HG03066 (cell line): ENCODE results near the gene CDH23.
A peak's percentile ranks its signal among the peaks of the same experiment; 100 is the strongest.

Experiments
- ATAC-seq: cut with Tn5 transposase; IDR thresholded peaks from one replicate; pipeline ENCODE4 v1.9.1; 2021; ENCODE audit warnings: low read depth; ENCODE audit not compliant: unreplicated experiment

CDH23 gene

DNA sequence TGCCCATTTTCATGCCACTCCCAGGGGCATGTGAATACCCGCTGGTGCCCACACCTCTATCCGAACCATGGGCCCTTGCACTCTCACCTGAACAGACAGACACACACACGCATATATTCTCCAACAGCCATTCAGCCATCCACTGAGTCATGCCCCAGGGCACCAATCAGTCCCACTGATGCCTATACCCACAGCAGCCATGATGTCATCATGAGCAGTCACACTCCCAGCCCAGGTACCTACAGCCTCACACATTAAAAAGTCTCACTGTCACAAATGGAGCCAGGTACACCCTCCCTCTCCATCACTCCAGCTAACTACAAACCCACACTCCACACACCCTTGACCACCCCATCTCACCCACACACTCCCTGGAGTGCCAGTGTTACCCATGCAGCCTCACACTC, 364.4 kb downstream of the CDH23 start:
- ATAC-seq: no peak

- no peak for ATAC-seq
Measured at GRCh38 chr10:71761541-71762113, 364.9 kb downstream of the CDH23 start.

DNA sequence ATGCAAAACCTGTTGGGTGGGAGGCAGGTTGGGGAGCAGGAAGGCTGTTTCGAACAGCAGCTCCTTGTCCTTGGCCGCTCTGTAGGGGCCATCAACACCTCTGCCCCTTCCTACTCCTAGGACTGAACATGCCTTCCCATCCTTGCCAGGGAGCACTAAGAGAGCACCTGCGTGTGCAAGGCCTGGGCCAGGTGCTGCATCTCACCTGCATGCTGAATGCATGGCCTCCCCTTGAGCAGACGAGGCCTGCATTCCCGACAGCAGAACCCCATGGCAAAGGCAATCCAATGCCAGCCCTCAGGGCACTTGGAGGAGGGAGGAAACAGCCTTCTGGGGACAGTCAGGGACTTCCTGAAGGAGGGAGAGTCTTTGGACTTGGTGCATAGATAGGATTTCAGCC, 365.6 kb downstream of the CDH23 start:
- no peak for ATAC-seq

DNA sequence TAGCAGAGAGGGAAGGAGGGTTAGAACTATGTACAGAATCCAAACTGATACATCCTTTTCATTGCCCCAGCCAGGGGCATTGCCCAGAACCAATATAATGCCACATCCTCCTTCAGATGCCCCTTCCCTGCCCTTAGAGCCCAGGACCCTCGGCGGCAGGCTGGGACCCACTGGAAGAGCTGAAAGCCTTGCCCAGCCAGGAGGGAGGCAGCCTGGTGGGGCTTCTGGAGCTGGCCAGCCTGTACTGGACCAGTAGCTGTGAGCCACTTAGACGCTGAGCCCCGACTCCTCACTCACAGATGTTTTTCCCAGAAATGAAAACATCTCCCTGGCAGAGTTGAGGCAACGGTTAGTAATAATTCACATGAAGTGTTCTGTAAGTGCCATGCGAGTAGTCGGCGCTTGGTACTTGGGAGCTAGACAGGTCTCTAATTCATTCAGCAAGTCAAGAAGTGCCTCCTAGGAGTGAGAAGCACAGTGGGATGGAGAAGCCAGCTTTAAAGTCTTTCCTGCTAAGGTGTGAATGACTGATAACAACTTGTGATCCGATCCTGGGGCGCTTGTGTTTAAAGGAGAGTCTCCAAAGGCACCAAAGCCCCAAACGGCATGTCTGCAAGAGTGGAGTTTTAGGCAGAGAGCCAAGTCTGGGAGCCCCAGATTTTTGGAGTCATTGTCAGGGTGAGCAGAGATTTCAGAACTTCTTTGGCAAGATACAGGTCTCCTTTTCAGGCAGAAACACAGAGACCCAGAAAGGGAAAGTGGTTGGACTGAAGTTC, 366.8 kb downstream of the CDH23 start:
- ATAC-seq: no peak

DNA sequence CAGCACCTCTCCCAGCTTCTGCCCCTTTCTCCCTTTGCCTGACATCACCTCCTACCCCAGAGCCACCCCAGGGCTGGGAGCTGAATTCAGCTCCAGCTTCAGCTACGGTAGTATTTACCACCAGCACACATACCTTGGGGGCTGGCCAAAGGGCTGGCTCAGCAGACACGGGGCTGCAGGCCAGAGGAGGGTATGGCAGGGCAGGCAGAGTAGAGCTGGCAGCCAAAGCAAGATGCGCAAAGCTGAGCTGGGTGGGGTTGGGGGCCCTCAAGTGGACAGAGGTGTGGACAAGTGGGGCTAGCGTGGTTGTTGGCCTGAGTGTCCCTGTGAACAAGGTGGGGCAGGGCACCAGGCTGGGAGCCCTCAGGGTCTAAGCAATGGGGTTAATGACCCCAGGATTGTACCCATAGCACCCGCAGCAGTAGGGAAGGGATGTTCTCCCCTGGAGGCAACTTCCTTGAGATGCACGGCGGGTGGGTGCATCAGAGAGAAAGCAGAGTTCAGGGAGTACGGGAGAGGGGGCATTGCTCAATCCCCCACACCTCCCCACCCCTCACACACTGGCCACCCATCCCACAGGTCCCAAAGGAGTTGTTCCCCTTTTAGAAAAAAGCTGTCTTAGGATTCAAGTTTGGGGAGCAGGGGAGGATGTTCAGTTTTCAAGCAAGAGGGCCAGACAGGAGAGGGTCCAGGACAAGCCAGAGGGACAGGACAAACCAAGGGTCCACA, 368.6 kb downstream of the CDH23 start:
- ATAC-seq: no peak

- no peak for ATAC-seq
Measured at GRCh38 chr10:71765906-71766716, 369.4 kb downstream of the CDH23 start.

GRCh38 chr10:71766717-71767419, 370.1 kb downstream of the CDH23 start:
- ATAC-seq: no peak

DNA sequence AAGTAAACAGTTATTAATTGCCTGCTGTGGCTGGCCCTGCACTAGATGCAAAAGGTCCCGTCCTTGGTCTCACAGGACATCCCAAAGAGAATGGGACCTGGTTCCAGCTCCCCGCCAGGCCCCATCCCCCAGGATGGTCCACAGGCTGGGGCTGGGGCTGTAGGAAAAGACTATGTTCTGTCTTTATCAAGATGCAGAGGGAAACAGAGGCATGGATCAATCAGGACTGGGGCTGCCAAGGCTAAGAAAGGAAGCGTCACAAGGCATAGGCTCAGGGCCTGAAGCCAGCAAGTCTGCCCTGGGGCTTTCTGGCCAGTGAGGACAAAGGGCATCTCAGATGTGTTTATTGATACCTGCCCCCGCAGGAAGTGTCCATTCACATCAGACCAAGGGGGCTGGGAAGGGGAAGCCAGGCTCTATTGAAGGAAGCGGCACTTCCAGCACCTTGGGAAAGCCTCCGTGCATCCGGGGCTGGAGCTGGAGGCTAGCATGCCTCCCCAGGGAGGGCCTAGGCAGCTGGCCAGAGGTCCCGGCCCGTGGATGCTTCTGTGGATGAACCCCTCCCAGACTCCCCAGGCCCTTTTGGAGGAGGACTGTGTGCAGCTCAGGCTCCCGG, 370.8 kb downstream of the CDH23 start:
- no peak for ATAC-seq

- ATAC-seq: no peak
Measured at GRCh38 chr10:71769279-71769823, 372.6 kb downstream of the CDH23 start.

- no peak for ATAC-seq
Measured at GRCh38 chr10:71770255-71770654, 373.5 kb downstream of the CDH23 start.

DNA sequence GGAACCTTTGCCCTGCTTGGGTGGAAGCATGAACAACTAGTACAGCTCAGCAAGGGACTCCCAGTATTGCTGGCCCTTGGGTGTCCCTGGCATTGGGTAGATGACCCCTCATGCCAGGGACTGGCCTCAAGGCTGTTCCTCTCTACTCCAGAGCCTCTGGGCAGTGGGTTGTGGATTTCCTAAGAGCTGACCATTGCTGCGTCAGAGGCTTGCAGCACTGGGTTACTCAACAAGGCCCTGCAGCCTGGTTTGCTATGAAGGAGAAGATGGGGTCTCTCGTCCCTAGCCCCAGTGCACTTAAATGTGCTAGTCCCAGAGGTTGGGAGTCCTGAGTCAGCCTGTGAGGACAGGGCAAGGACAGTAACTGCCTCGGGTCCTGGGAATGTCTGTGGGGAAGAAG, 374.1 kb downstream of the CDH23 start:
- no peak for ATAC-seq

DNA sequence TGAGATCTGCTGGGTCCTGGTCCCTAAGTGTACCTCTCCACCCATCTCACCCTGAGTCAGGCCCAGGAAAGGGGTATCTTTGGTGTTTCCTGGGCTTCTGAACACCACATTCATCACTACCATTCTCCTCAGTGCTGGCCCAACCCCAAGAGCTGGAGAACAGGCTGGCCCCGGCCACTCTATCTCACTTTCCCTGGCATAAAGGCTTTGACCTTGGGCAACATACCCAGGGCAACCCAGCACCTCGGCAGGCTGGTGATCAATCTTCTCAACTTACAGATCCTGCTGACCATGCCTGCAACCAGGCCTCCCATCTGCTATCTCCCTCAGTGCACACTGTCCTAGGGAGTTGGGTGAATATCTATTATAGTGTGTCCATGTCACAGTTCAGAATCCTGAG, 374.5 kb downstream of the CDH23 start:
- ATAC-seq: no peak

DNA sequence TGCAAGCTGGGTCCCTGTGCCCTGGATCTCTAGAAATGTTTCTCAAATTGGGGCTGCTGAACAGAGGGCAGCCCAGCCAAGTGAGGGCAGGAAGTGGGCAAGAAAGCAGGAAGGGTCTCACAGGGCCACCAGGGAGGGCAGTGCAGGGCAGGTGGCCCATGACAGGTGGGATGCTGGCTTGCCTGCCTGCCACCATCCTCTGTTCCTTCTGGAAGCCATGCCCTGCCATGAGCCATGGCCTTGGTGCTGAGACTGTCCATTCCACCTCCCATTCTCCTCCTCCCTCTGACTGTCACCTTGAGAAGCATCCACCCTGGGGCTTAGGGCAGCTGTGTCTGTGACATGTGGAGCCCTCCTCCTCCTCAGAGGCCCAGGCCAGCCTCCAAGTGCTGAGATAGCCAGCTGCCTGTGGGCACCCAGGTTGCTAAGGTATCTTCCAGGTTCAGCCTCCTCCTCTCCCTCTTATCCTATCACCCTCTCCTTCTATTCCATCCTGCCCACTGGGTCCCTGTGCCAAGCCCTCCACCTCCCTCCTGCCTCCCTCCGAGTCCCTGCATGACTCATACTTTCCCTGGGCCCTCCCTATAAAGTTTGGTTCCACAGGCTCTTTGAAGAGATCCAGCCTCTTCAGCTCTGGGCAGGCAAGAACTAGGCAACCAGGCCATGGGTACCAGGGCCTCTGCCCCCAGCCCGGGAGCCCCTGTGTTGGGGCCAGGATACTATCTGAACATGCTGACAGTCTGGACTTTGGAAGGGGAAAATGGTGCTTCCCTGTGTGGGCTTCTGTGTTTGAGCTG, 375.3 kb downstream of the CDH23 start:
- no peak for ATAC-seq

DNA sequence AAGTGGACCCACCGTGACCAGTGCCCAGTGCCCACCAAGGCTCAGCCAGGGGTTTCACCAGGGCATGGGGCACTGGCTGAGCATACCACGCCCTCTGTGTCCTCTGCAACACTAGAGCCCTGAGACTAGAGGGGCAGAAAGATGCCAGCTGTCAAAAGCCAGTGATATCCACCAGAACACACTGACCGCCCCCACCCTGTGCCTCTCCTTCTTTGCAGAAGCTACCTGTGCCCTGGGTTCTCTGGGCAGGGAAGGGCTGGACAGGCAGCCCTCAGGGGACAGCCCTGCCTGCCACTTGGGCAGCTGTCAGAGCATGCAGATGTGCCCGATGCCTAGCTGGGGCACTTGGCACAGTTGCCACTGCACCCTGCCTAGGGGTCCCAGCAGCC, 376.1 kb downstream of the CDH23 start:
- no peak for ATAC-seq

GRCh38 chr10:71773221-71773971, 376.7 kb downstream of the CDH23 start, which contains the start of gene VSIR:
TSS of gene VSIR (minus strand) at chr10:71773520. CDS start at chr10:71773439, 81 bp downstream.
- peak; percentile 47 for ATAC-seq

GRCh38 chr10:71774916-71775702, 378.4 kb downstream of the CDH23 start:
- no peak for ATAC-seq

- no peak for ATAC-seq
Measured at GRCh38 chr10:71776481-71776925, 379.8 kb downstream of the CDH23 start.
